ENCODE data around the gene FOXN3. TPM values are rescaled to one million over a fixed set of nuclear protein-coding genes. Genes with fewer than 3 reads are reported as not detected.

The FOXN3 gene
- total and polyA plus RNA-seq, 3 experiments from 2014 or later = 73.9 to 136 (median 74.8) TPM

- Histone ChIP-seq H3K4me1 (ENCODE audit: insufficient read depth, low read length) (peaks cover 30% of the 10 kb centered on the region), H3K36me3 (ENCODE audit: insufficient read depth, low read length) (no peaks in the 10 kb centered on the region), H3K4me3 (ENCODE audit: low read length) (no peak overlapping the region), H3K9me3 (ENCODE audit: low read length) (no peaks in the 10 kb centered on the region), H3K27me3 (ENCODE audit: insufficient read depth, low read length, poor library complexity, severe bottlenecking) (no peaks in the 10 kb centered on the region), H3K27ac (ENCODE audit: low read depth, low read length) (no peak overlapping the region)
- H3K4me3 Mint-ChIP-seq = no peak overlapping the region
- no peak for DNase-seq
- ChIA-PET CTCF (no interaction called here), POLR2A (no interaction called here)
- no peaks in the 10 kb centered on the region for H3K9me3 Mint-ChIP-seq
- H3K27ac Mint-ChIP-seq = peak overlapping the region in 3 of 8 donors; percentile 11 to 58 (median 42)
- H3K36me3 Mint-ChIP-seq = peaks cover 0 to 13% (median 0%) of the 10 kb centered on the region in 3 donors
- peaks cover 50 to 71% (median 64%) of the 10 kb centered on the region in 3 donors for H3K4me1 Mint-ChIP-seq
- H3K27me3 Mint-ChIP-seq = no peaks in the 10 kb centered on the region
Observed at GRCh38 chr14:89422181-89422951, 5.3 kb upstream of the FOXN3 start.

- peaks cover 0 to 17% (median 0%) of the 10 kb centered on the region in 3 donors for H3K36me3 Mint-ChIP-seq
- peak overlapping the region in 1 of 7 donors; percentile 90 for H3K4me3 Mint-ChIP-seq
- Histone ChIP-seq H3K4me3 (ENCODE audit: low read length) (no peak overlapping the region), H3K36me3 (ENCODE audit: insufficient read depth, low read length) (no peaks in the 10 kb centered on the region), H3K27me3 (ENCODE audit: insufficient read depth, low read length, poor library complexity, severe bottlenecking) (no peaks in the 10 kb centered on the region), H3K27ac (ENCODE audit: low read depth, low read length) (no peak overlapping the region), H3K9me3 (ENCODE audit: low read length) (no peaks in the 10 kb centered on the region), H3K4me1 (ENCODE audit: insufficient read depth, low read length) (peaks cover 33% of the 10 kb centered on the region)
- ChIA-PET POLR2A (no interaction called here), CTCF (no interaction called here)
- no peaks in the 10 kb centered on the region for H3K9me3 Mint-ChIP-seq
- no peak for DNase-seq
- H3K27me3 Mint-ChIP-seq = no peaks in the 10 kb centered on the region
- peak overlapping the region in 3 of 8 donors; percentile 55 to 84 (median 84) for H3K27ac Mint-ChIP-seq
- H3K4me1 Mint-ChIP-seq = peaks cover 48 to 66% (median 65%) of the 10 kb centered on the region in 3 donors
Observed at GRCh38 chr14:89420502-89420901, 3.5 kb upstream of the FOXN3 start.

- peaks cover 51 to 71% (median 69%) of the 10 kb centered on the region in 3 donors for H3K4me1 Mint-ChIP-seq
- peak overlapping the region in 1 of 7 donors; percentile 90 for H3K4me3 Mint-ChIP-seq
- no peaks in the 10 kb centered on the region for H3K9me3 Mint-ChIP-seq
- peak overlapping the region in 7 of 8 donors; percentile 51 to 90 (median 84) for H3K27ac Mint-ChIP-seq
- DNase-seq = no peak
- H3K27me3 Mint-ChIP-seq = no peaks in the 10 kb centered on the region
- Histone ChIP-seq H3K9me3 (ENCODE audit: low read length) (no peaks in the 10 kb centered on the region), H3K27me3 (ENCODE audit: insufficient read depth, low read length, poor library complexity, severe bottlenecking) (no peaks in the 10 kb centered on the region), H3K4me3 (ENCODE audit: low read length) (no peak overlapping the region), H3K36me3 (ENCODE audit: insufficient read depth, low read length) (no peaks in the 10 kb centered on the region), H3K27ac (ENCODE audit: low read depth, low read length) (no peak overlapping the region), H3K4me1 (ENCODE audit: insufficient read depth, low read length) (peaks cover 38% of the 10 kb centered on the region)
- peaks cover 0 to 17% (median 0%) of the 10 kb centered on the region in 3 donors for H3K36me3 Mint-ChIP-seq
- ChIA-PET CTCF (no interaction called here), POLR2A (no interaction called here)
Observed at GRCh38 chr14:89419973-89420482, 3.0 kb upstream of the FOXN3 start.

GRCh38 chr14:89418976-89419375, 1.9 kb upstream of the FOXN3 start:
- no peak overlapping the region for H3K4me3 ChIP-seq (ENCODE audit: low read length)
- Mint-ChIP-seq H3K9me3 (no peaks in the 10 kb centered on the region), H3K36me3 (peaks cover 0 to 17% (median 0%) of the 10 kb centered on the region in 3 donors), H3K27me3 (no peaks in the 10 kb centered on the region), H3K4me3 (peak overlapping the region; percentile 9 to 91 (median 80)), H3K27ac (peak overlapping the region in 7 of 8 donors; percentile 23 to 90 (median 84)), H3K4me1 (peaks cover 47 to 66% (median 63%) of the 10 kb centered on the region in 3 donors)
- peak in 1 of 5 donors; percentile 9 for DNase-seq
- H3K36me3 ChIP-seq (ENCODE audit: insufficient read depth, low read length) = no peaks in the 10 kb centered on the region
- no peak overlapping the region for H3K27ac ChIP-seq (ENCODE audit: low read depth, low read length)
- ChIA-PET POLR2A (no interaction called here), CTCF (no interaction called here)
- H3K9me3 ChIP-seq (ENCODE audit: low read length) = no peaks in the 10 kb centered on the region
- no peaks in the 10 kb centered on the region for H3K27me3 ChIP-seq (ENCODE audit: insufficient read depth, low read length, poor library complexity, severe bottlenecking)
- H3K4me1 ChIP-seq (ENCODE audit: insufficient read depth, low read length) = peaks cover 39% of the 10 kb centered on the region

- Mint-ChIP-seq H3K9me3 (no peaks in the 10 kb centered on the region), H3K4me3 (peak overlapping the region; percentile 88 to 97 (median 90)), H3K27me3 (no peaks in the 10 kb centered on the region), H3K4me1 (peaks cover 47 to 61% (median 58%) of the 10 kb centered on the region in 3 donors), H3K27ac (peak overlapping the region; percentile 66 to 95 (median 90)), H3K36me3 (peaks cover 0 to 17% (median 0%) of the 10 kb centered on the region in 3 donors)
- no peaks in the 10 kb centered on the region for H3K27me3 ChIP-seq (ENCODE audit: insufficient read depth, low read length, poor library complexity, severe bottlenecking)
- CTCF ChIA-PET = interaction anchor here (1.0 kb wide), 1 partner anchor 91 kb away, joined by 3 read pairs; no protein-coding TSS in a partner anchor
- peaks cover 37% of the 10 kb centered on the region for H3K4me1 ChIP-seq (ENCODE audit: insufficient read depth, low read length)
- no peak overlapping the region for H3K4me3 ChIP-seq (ENCODE audit: low read length)
- peak in 2 of 5 donors; percentile 11 to 42 for DNase-seq
- POLR2A ChIA-PET = interaction anchor here (0.6 to 0.7 kb wide), 3 partner anchors 32 to 135 kb away, joined by 3 read pairs; no protein-coding TSS in a partner anchor
- H3K36me3 ChIP-seq (ENCODE audit: insufficient read depth, low read length) = no peaks in the 10 kb centered on the region
- no peak overlapping the region for H3K27ac ChIP-seq (ENCODE audit: low read depth, low read length)
- no peaks in the 10 kb centered on the region for H3K9me3 ChIP-seq (ENCODE audit: low read length)
Observed at GRCh38 chr14:89418452-89418851, 1.4 kb upstream of the FOXN3 start.

GRCh38 chr14:89417465-89418225, 612 bp upstream of the FOXN3 start:
- Mint-ChIP-seq H3K27me3 (no peaks in the 10 kb centered on the region), H3K9me3 (no peaks in the 10 kb centered on the region), H3K27ac (peak overlapping the region; percentile 78 to 95 (median 90)), H3K4me1 (peaks cover 48 to 61% (median 56%) of the 10 kb centered on the region in 3 donors), H3K4me3 (peak overlapping the region; percentile 88 to 97 (median 90)), H3K36me3 (peaks cover 0 to 22% (median 0%) of the 10 kb centered on the region in 3 donors)
- Histone ChIP-seq H3K4me3 (ENCODE audit: low read length) (peak overlapping the region; percentile 79), H3K9me3 (ENCODE audit: low read length) (no peaks in the 10 kb centered on the region), H3K27me3 (ENCODE audit: insufficient read depth, low read length, poor library complexity, severe bottlenecking) (no peaks in the 10 kb centered on the region), H3K36me3 (ENCODE audit: insufficient read depth, low read length) (no peaks in the 10 kb centered on the region), H3K27ac (ENCODE audit: low read depth, low read length) (peak overlapping the region; percentile 65), H3K4me1 (ENCODE audit: insufficient read depth, low read length) (peaks cover 30% of the 10 kb centered on the region)
- ChIA-PET POLR2A (interaction anchor here (0.6 to 0.7 kb wide), 3 partner anchors 33 to 135 kb away, joined by 3 read pairs; no protein-coding TSS in a partner anchor), CTCF (interaction anchor here (1.0 kb wide), 1 partner anchor 92 kb away, joined by 3 read pairs; no protein-coding TSS in a partner anchor)
- peak; percentile 35 to 76 (median 54) for DNase-seq

- Histone ChIP-seq H3K4me3 (ENCODE audit: low read length) (peak overlapping the region; percentile 75), H3K27ac (ENCODE audit: low read depth, low read length) (peak overlapping the region; percentile 64), H3K27me3 (ENCODE audit: insufficient read depth, low read length, poor library complexity, severe bottlenecking) (no peaks in the 10 kb centered on the region), H3K36me3 (ENCODE audit: insufficient read depth, low read length) (peaks cover 2% of the 10 kb centered on the region), H3K4me1 (ENCODE audit: insufficient read depth, low read length) (peaks cover 32% of the 10 kb centered on the region), H3K9me3 (ENCODE audit: low read length) (no peaks in the 10 kb centered on the region)
- peak overlapping the region; percentile 59 to 94 (median 92) for H3K27ac Mint-ChIP-seq
- peaks cover 0 to 30% (median 0%) of the 10 kb centered on the region in 3 donors for H3K36me3 Mint-ChIP-seq
- H3K4me1 Mint-ChIP-seq = peaks cover 49 to 64% (median 63%) of the 10 kb centered on the region in 3 donors
- no peaks in the 10 kb centered on the region for H3K27me3 Mint-ChIP-seq
- H3K9me3 Mint-ChIP-seq = no peaks in the 10 kb centered on the region
- POLR2A ChIA-PET = interaction anchor here (0.6 to 1.3 kb wide), 3 partner anchors 9 to 203 kb away, joined by 3 to 5 read pairs (median 5); no protein-coding TSS in a partner anchor
- CTCF ChIA-PET = interaction anchor here (0.6 to 2.6 kb wide), 7 partner anchors 10 to 390 kb away, joined by 3 to 9 read pairs (median 3); no protein-coding TSS in a partner anchor
- peak; percentile 97 to 100 (median 99) for DNase-seq
- peak overlapping the region; percentile 90 to 95 (median 93) for H3K4me3 Mint-ChIP-seq
Observed at GRCh38 chr14:89416002-89416995, 734 bp downstream of the FOXN3 start.

All from CD8-positive, alpha-beta memory T cell (primary cell).